HEK293T (cell line): ENCODE measurements around the gene ATG2B.

Experiments
- ARNT ChIP-seq: fragments of 450-650 bp; IDR thresholded peaks from 2 replicates; pipeline ENCODE4 v1.6.1; 2017; ENCODE audit warnings: mild to moderate bottlenecking
- BHLHE40 ChIP-seq: fragments of 450-650 bp; IDR thresholded peaks from 2 replicates; pipeline ENCODE4 v1.6.1; 2016; ENCODE audit warnings: mild to moderate bottlenecking, moderate library complexity, borderline replicate concordance
- ELF4 ChIP-seq: fragments of 450-650 bp; IDR thresholded peaks from 2 replicates; pipeline ENCODE4 v1.6.1; 2017; ENCODE audit warnings: antibody characterized with exemption
- FOXA1 ChIP-seq: fragments of 450-650 bp; IDR thresholded peaks from 2 replicates; pipeline ENCODE4 v1.6.1; 2016; ENCODE audit warnings: mild to moderate bottlenecking
- FOXK2 ChIP-seq: fragments of 450-650 bp; IDR thresholded peaks from 2 replicates; pipeline ENCODE4 v1.6.1; 2016; ENCODE audit warnings: mild to moderate bottlenecking
- FOXM1 ChIP-seq: fragments of 450-650 bp; IDR thresholded peaks from 2 replicates; pipeline ENCODE4 v1.6.1; 2017; ENCODE audit warnings: mild to moderate bottlenecking, borderline replicate concordance
- LEF1 ChIP-seq: fragments of 450-650 bp; IDR thresholded peaks from 2 replicates; pipeline ENCODE4 v1.6.1; 2017; ENCODE audit warnings: mild to moderate bottlenecking, borderline replicate concordance
- SP1 ChIP-seq: fragments of 450-650 bp; IDR thresholded peaks from 2 replicates; pipeline ENCODE4 v1.6.1; 2017
- SUZ12 ChIP-seq: fragments of 450-650 bp; IDR thresholded peaks from 2 replicates; pipeline ENCODE4 v1.6.1; 2016; ENCODE audit warnings: mild to moderate bottlenecking
- TARDBP ChIP-seq: fragments of 450-650 bp; IDR thresholded peaks from 2 replicates; pipeline ENCODE4 v1.6.1; 2016

DNA sequence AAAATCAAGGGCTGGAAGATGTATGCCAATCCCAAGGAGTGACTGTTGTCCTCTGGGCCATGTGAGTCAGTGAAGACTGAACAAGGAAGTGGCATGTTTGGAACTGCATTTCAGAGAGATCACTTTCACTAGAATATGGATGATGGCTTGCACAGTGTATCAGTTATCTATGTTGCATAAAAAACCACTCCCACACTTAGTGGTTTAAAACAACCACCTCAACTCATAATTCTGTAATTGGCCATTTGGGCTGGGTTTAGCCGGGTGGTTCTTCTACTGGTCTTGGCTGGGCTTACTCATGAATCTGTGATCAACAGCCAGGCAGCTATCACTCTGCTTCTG lies 91.7 kb downstream of the ATG2B start:
- no peak for TF ChIP-seq FOXK2
- no peak for TF ChIP-seq FOXM1
- TF ChIP-seq SUZ12 = no peak
- TF ChIP-seq LEF1 = no peak
- TF ChIP-seq ARNT = no peak
- TF ChIP-seq FOXA1 = no peak
- no peak for TF ChIP-seq ELF4
- no peak for TF ChIP-seq SP1
- TF ChIP-seq TARDBP = no peak
- no peak for TF ChIP-seq BHLHE40
